WTC11 (cell line): ENCODE measurements around the gene KIF14. TPM values are rescaled to one million over a fixed set of nuclear protein-coding genes. Genes with fewer than 3 reads are reported as not detected.

ENCODE experiments used
- ATAC-seq: fragments of 200-7000 bp; cut with Tn5 transposase; 2 replicates; pipeline ENCODE4 v1.10.0; 2021; ENCODE audit warnings: mild to moderate bottlenecking, moderate library complexity
- CTCF ChIA-PET: fragments of 300-600 bp; sonication (Branson Sonifier 250); formaldehyde crosslinking; loops from one replicate; lab custom pipeline; 2021; ENCODE audit warnings: antibody characterized with exemption; lab: Charles Lee
- POLR2A ChIA-PET: fragments of 350-600 bp; sonication (Branson Sonifier 250); formaldehyde crosslinking; loops from one replicate; lab custom pipeline; 2021; ENCODE audit warnings: antibody characterized with exemption; lab: Charles Lee
- DNase-seq: peaks from one replicate; pipeline ENCODE4 v3.0.0; 2021; ENCODE audit warnings: low spot score
- H3K27ac Mint-ChIP-seq: 2 replicates; pipeline ENCODE4 v1.8.0; 2021; ENCODE audit warnings: mixed read lengths
- H3K27me3 Mint-ChIP-seq: 2 replicates; pipeline ENCODE4 v1.8.0; 2021; ENCODE audit warnings: low read depth, mild to moderate bottlenecking, moderate library complexity, mixed read lengths
- H3K36me3 Mint-ChIP-seq: 2 replicates; pipeline ENCODE4 v1.8.0; 2021; ENCODE audit warnings: mixed read lengths
- H3K4me1 Mint-ChIP-seq: 2 replicates; pipeline ENCODE4 v1.8.0; 2022; ENCODE audit warnings: mixed read lengths
- H3K4me3 Mint-ChIP-seq: 2 replicates; pipeline ENCODE4 v1.8.0; 2021; ENCODE audit warnings: mild to moderate bottlenecking, moderate library complexity, mixed read lengths
- H3K9me3 Mint-ChIP-seq: 2 replicates; pipeline ENCODE4 v1.8.0; 2021; ENCODE audit warnings: mixed read lengths
- CREM ChIP-seq: sonication (generic); formaldehyde crosslinking; IDR thresholded peaks from 2 replicates; pipeline ENCODE4 v1.8.1; 2022; ENCODE audit warnings: mild to moderate bottlenecking, missing genetic modification reagents, moderate library complexity
- EMX1 ChIP-seq: fragments of 250-450 bp; sonication (Bioruptor Pico); IDR thresholded peaks from 2 replicates; pipeline ENCODE4 v1.8.0; 2021; ENCODE audit warnings: mild to moderate bottlenecking
- FOXJ3 ChIP-seq: sonication (generic); formaldehyde crosslinking; IDR thresholded peaks from 2 replicates; pipeline ENCODE4 v1.9.0; 2021; ENCODE audit warnings: missing genetic modification reagents, mild to moderate bottlenecking, borderline replicate concordance
- NR3C1 ChIP-seq: sonication (generic); formaldehyde crosslinking; conservative IDR thresholded peaks from 2 replicates; pipeline ENCODE4 v1.8.1; 2023; ENCODE audit warnings: low read depth, mild to moderate bottlenecking, missing genetic modification reagents
- TEAD4 ChIP-seq: sonication (generic); formaldehyde crosslinking; IDR thresholded peaks from 2 replicates; pipeline ENCODE4 v1.8.0; 2022; ENCODE audit warnings: mild to moderate bottlenecking, missing genetic modification reagents
- ZNF121 ChIP-seq: sonication (generic); formaldehyde crosslinking; IDR thresholded peaks from 2 replicates; pipeline ENCODE4 v1.8.0; 2023; ENCODE audit warnings: missing genetic modification reagents
- total RNA-seq: library from RNA; stranded (reverse); gene quantifications from 3 replicates; pipeline ENCODE4 v1.2.3, GENCODE V29; 2021
- TF ChIP-seq, protein P1 (sequence below): sonication (generic); formaldehyde crosslinking; IDR thresholded peaks from 2 replicates; pipeline ENCODE4 v1.8.0; 2022; ENCODE audit warnings: mild to moderate bottlenecking, missing genetic modification reagents
- TF ChIP-seq, protein P2 (sequence below): sonication (generic); formaldehyde crosslinking; conservative IDR thresholded peaks from 2 replicates; pipeline ENCODE4 v1.8.1; 2022; ENCODE audit warnings: mild to moderate bottlenecking, missing genetic modification reagents
- TF ChIP-seq, protein P3 (sequence below): sonication (generic); formaldehyde crosslinking; IDR thresholded peaks from 2 replicates; pipeline ENCODE4 v1.8.0; 2022; ENCODE audit warnings: mild to moderate bottlenecking, missing genetic modification reagents
- TF ChIP-seq, protein P4 (sequence below): sonication (generic); formaldehyde crosslinking; IDR thresholded peaks from 2 replicates; pipeline ENCODE4 v1.8.1; 2023; ENCODE audit warnings: mild to moderate bottlenecking, missing genetic modification reagents, moderate library complexity
- TF ChIP-seq, protein P5 (sequence below): sonication (generic); formaldehyde crosslinking; conservative IDR thresholded peaks from 2 replicates; pipeline ENCODE4 v1.8.1; 2023; ENCODE audit warnings: mild to moderate bottlenecking, low read depth, missing genetic modification reagents, moderate library complexity
- TF ChIP-seq, protein P6 (sequence below): fragments of 250-450 bp; sonication (Bioruptor Pico); IDR thresholded peaks from 2 replicates; pipeline ENCODE4 v1.8.0; 2021; ENCODE audit warnings: mild to moderate bottlenecking
- TF ChIP-seq, protein P7 (sequence below): sonication (generic); formaldehyde crosslinking; IDR thresholded peaks from 2 replicates; pipeline ENCODE4 v1.8.0; 2023; ENCODE audit warnings: missing genetic modification reagents, mild to moderate bottlenecking, borderline replicate concordance
- TF ChIP-seq, protein P8 (sequence below): sonication (generic); formaldehyde crosslinking; IDR thresholded peaks from 2 replicates; pipeline ENCODE4 v1.8.1; 2023; ENCODE audit warnings: mild to moderate bottlenecking, missing genetic modification reagents, borderline replicate concordance

KIF14 gene
- total RNA-seq, 1 experiment from 2014 or later = 24.4 TPM

DNA sequence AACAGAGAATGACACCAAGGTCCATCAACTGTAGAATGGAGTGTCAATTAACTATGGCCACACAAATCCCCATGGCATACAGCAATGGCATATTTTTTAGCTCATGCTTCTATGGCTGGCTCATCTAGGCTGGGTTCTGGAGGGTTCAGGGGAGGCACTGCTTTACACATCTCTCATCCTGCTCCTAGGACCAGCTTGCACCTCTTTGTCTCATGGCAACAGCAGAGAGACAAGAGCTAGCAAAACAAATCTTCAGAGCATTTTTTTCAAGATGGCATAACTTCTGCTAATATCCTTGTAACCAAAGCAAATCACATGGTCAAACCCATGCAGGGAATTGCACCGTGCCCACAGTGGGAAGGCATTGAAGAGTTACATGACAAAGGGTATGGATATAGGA is 82.4 kb downstream of the KIF14 start:
- Mint-ChIP-seq H3K9me3 (peaks cover 19% of the 10 kb centered on the region), H3K27ac (no peak overlapping the region)
- CTCF ChIA-PET = interaction anchor here (1.3 kb wide), 1 partner anchor 27 kb away, joined by 3 read pairs; no protein-coding TSS in a partner anchor

DNA sequence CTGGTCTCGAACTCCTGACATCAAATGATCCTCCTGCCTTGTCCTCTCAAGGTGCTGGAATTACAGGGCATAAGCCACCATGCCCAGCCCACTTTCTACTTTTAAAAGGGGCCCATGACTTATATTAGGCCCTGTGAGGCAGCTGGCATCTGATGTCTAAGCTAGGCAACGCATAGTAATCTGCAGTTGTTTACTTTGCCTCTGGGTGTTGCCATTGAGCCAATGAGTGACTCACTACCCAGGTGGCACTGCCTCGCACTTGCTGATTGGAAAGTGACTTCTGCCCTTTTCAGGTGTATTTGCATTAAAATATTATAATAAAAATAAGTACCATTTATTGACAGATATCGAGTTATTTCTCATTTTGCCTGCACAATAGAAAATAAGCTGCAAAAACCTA is 84.9 kb downstream of the KIF14 start:
- Mint-ChIP-seq H3K27me3 (peaks cover 6% of the 10 kb centered on the region), H3K9me3 (peaks cover 18% of the 10 kb centered on the region), H3K27ac (no peak overlapping the region), H3K4me1 (peaks cover 6% of the 10 kb centered on the region), H3K4me3 (no peak overlapping the region), H3K36me3 (no peaks in the 10 kb centered on the region)
- peak; percentile 26 for DNase-seq
- TF ChIP-seq, protein P1, sequence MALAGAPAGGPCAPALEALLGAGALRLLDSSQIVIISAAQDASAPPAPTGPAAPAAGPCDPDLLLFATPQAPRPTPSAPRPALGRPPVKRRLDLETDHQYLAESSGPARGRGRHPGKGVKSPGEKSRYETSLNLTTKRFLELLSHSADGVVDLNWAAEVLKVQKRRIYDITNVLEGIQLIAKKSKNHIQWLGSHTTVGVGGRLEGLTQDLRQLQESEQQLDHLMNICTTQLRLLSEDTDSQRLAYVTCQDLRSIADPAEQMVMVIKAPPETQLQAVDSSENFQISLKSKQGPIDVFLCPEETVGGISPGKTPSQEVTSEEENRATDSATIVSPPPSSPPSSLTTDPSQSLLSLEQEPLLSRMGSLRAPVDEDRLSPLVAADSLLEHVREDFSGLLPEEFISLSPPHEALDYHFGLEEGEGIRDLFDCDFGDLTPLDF (CRISPR knock-in tag) = no peak
- TF ChIP-seq, protein P2, sequence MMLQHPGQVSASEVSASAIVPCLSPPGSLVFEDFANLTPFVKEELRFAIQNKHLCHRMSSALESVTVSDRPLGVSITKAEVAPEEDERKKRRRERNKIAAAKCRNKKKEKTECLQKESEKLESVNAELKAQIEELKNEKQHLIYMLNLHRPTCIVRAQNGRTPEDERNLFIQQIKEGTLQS (CRISPR knock-in tag) = no peak
- TF ChIP-seq ZNF121 (CRISPR knock-in tag) = no peak
- no peak for TF ChIP-seq CREM (CRISPR knock-in tag)
- TF ChIP-seq, protein P3, sequence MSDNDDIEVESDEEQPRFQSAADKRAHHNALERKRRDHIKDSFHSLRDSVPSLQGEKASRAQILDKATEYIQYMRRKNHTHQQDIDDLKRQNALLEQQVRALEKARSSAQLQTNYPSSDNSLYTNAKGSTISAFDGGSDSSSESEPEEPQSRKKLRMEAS (CRISPR knock-in tag) = no peak
- TF ChIP-seq, protein P4, sequence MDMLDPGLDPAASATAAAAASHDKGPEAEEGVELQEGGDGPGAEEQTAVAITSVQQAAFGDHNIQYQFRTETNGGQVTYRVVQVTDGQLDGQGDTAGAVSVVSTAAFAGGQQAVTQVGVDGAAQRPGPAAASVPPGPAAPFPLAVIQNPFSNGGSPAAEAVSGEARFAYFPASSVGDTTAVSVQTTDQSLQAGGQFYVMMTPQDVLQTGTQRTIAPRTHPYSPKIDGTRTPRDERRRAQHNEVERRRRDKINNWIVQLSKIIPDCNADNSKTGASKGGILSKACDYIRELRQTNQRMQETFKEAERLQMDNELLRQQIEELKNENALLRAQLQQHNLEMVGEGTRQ (CRISPR knock-in tag) = no peak
- TF ChIP-seq FOXJ3 (CRISPR knock-in tag) = no peak
- ChIA-PET POLR2A (interaction anchor here (0.5 kb wide), 1 partner anchor 10 kb away, joined by 3 read pairs; no protein-coding TSS in a partner anchor), CTCF (interaction anchor here (0.6 to 3.3 kb wide), 15 partner anchors 9 to 436 kb away, joined by 3 to 20 read pairs (median 3); no protein-coding TSS in a partner anchor)
- peak; percentile 95 for ATAC-seq

More for the DNA sequence above, 82.4 kb downstream of the KIF14 start:
- POLR2A ChIA-PET = no interaction called here
- DNase-seq = no peak
- Mint-ChIP-seq H3K4me3 (no peak overlapping the region), H3K4me1 (peaks cover 4% of the 10 kb centered on the region), H3K27me3 (peaks cover 3% of the 10 kb centered on the region; the same call in 1 of the 2 replicates), H3K36me3 (no peaks in the 10 kb centered on the region)
- TF ChIP-seq TEAD4 (CRISPR knock-in tag) (no peak), NR3C1 (no peak), FOXJ3 (CRISPR knock-in tag) (no peak), EMX1 (CRISPR knock-in tag) (no peak)
- TF ChIP-seq, protein P5, sequence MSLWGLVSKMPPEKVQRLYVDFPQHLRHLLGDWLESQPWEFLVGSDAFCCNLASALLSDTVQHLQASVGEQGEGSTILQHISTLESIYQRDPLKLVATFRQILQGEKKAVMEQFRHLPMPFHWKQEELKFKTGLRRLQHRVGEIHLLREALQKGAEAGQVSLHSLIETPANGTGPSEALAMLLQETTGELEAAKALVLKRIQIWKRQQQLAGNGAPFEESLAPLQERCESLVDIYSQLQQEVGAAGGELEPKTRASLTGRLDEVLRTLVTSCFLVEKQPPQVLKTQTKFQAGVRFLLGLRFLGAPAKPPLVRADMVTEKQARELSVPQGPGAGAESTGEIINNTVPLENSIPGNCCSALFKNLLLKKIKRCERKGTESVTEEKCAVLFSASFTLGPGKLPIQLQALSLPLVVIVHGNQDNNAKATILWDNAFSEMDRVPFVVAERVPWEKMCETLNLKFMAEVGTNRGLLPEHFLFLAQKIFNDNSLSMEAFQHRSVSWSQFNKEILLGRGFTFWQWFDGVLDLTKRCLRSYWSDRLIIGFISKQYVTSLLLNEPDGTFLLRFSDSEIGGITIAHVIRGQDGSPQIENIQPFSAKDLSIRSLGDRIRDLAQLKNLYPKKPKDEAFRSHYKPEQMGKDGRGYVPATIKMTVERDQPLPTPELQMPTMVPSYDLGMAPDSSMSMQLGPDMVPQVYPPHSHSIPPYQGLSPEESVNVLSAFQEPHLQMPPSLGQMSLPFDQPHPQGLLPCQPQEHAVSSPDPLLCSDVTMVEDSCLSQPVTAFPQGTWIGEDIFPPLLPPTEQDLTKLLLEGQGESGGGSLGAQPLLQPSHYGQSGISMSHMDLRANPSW (CRISPR knock-in tag) = no peak
- ATAC-seq = no peak

DNA sequence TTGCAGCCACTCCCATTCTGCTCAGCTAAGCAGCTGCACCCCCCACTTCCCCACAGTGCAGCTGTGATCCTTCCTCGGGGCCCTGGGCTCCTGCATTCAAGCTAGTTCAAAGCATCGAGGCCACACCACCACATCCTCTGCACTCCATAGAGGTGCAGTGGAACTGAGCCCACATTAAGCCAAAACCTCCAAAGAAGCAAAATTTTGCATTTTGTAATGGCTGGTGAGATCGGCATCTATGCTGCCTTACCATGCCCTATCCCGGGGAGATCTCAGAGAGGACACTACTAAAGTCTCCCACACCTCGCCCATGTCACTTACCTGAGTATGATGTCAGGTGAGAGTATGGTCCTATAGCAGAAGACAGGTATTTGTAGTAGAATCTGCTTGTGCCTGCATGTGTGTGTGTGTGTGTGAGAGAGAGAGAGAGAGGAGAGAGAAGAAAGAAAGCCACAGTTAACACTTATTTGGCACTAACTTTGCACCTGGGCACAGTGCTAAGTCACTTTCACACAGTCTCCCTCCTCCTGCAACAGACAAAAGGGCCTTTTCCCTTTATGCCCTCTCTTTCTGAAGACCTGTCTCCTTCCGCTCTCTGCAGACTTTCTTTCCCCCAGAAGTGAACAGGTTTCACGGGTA is 89.8 kb downstream of the KIF14 start:
- ChIA-PET CTCF (interaction anchor here (0.5 to 2.0 kb wide), 2 partner anchors 19 to 28 kb away, joined by 3 to 5 read pairs; no protein-coding TSS in a partner anchor), POLR2A (no interaction called here)
- DNase-seq = no peak
- peak; percentile 61 for ATAC-seq
- Mint-ChIP-seq H3K27ac (no peak overlapping the region), H3K4me1 (peaks cover 15% of the 10 kb centered on the region), H3K27me3 (peaks cover 6% of the 10 kb centered on the region), H3K36me3 (no peaks in the 10 kb centered on the region), H3K9me3 (no peaks in the 10 kb centered on the region), H3K4me3 (no peak overlapping the region)
- no peak for TF ChIP-seq NR3C1
- TF ChIP-seq, protein P6, sequence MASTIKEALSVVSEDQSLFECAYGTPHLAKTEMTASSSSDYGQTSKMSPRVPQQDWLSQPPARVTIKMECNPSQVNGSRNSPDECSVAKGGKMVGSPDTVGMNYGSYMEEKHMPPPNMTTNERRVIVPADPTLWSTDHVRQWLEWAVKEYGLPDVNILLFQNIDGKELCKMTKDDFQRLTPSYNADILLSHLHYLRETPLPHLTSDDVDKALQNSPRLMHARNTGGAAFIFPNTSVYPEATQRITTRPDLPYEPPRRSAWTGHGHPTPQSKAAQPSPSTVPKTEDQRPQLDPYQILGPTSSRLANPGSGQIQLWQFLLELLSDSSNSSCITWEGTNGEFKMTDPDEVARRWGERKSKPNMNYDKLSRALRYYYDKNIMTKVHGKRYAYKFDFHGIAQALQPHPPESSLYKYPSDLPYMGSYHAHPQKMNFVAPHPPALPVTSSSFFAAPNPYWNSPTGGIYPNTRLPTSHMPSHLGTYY (CRISPR knock-in tag) = no peak
- TF ChIP-seq, protein P7, sequence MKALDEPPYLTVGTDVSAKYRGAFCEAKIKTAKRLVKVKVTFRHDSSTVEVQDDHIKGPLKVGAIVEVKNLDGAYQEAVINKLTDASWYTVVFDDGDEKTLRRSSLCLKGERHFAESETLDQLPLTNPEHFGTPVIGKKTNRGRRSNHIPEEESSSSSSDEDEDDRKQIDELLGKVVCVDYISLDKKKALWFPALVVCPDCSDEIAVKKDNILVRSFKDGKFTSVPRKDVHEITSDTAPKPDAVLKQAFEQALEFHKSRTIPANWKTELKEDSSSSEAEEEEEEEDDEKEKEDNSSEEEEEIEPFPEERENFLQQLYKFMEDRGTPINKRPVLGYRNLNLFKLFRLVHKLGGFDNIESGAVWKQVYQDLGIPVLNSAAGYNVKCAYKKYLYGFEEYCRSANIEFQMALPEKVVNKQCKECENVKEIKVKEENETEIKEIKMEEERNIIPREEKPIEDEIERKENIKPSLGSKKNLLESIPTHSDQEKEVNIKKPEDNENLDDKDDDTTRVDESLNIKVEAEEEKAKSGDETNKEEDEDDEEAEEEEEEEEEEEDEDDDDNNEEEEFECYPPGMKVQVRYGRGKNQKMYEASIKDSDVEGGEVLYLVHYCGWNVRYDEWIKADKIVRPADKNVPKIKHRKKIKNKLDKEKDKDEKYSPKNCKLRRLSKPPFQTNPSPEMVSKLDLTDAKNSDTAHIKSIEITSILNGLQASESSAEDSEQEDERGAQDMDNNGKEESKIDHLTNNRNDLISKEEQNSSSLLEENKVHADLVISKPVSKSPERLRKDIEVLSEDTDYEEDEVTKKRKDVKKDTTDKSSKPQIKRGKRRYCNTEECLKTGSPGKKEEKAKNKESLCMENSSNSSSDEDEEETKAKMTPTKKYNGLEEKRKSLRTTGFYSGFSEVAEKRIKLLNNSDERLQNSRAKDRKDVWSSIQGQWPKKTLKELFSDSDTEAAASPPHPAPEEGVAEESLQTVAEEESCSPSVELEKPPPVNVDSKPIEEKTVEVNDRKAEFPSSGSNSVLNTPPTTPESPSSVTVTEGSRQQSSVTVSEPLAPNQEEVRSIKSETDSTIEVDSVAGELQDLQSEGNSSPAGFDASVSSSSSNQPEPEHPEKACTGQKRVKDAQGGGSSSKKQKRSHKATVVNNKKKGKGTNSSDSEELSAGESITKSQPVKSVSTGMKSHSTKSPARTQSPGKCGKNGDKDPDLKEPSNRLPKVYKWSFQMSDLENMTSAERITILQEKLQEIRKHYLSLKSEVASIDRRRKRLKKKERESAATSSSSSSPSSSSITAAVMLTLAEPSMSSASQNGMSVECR (CRISPR knock-in tag) = no peak
- TF ChIP-seq, protein P8, sequence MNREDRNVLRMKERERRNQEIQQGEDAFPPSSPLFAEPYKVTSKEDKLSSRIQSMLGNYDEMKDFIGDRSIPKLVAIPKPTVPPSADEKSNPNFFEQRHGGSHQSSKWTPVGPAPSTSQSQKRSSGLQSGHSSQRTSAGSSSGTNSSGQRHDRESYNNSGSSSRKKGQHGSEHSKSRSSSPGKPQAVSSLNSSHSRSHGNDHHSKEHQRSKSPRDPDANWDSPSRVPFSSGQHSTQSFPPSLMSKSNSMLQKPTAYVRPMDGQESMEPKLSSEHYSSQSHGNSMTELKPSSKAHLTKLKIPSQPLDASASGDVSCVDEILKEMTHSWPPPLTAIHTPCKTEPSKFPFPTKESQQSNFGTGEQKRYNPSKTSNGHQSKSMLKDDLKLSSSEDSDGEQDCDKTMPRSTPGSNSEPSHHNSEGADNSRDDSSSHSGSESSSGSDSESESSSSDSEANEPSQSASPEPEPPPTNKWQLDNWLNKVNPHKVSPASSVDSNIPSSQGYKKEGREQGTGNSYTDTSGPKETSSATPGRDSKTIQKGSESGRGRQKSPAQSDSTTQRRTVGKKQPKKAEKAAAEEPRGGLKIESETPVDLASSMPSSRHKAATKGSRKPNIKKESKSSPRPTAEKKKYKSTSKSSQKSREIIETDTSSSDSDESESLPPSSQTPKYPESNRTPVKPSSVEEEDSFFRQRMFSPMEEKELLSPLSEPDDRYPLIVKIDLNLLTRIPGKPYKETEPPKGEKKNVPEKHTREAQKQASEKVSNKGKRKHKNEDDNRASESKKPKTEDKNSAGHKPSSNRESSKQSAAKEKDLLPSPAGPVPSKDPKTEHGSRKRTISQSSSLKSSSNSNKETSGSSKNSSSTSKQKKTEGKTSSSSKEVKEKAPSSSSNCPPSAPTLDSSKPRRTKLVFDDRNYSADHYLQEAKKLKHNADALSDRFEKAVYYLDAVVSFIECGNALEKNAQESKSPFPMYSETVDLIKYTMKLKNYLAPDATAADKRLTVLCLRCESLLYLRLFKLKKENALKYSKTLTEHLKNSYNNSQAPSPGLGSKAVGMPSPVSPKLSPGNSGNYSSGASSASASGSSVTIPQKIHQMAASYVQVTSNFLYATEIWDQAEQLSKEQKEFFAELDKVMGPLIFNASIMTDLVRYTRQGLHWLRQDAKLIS = no peak
